ENCODE measurements around the gene DDX43. TPM values are rescaled to one million over a fixed set of nuclear protein-coding genes. Genes with fewer than 3 reads are reported as not detected.

Gene DDX43
- total and polyA plus RNA-seq, 2 donors (not counting 1 experiment from before 2014, with no cell fraction given) = 1.5 to 2.0 TPM

DNA sequence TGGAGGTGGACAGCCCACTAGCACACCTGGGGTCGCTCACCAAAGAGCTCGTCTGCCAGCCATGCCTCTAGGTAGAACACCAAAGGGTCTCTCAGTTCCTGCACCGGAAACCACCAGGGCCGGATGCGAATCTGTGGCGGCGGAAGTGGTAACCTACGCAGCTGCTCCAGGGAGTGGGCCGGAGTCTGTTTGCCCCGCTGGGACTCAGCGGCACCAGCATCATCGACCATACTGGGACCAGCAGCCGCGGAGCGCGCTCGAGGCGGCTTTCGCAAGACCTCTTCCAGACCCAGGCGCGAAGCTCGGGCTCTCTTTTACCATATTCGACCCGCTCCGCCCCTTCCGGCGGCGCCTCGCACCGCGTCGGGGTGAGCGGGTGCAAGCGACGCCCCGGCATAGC lies 25.1 kb upstream of the DDX43 start, which contains the start of gene OOEP:
OOEP (minus strand) TSS at position 335 of the 400 bp plus-strand sequence; CDS start at position 230, 105 bp downstream.
- Histone ChIP-seq H3K4me2 (ENCODE audit: extremely low read depth, insufficient read depth, low read length) (no peak within 1 kb of the TSS), H3K4me1 (ENCODE audit: control insufficient read depth, extremely low read depth, insufficient read depth, low read length) (no peaks in the 10 kb centered on the region), H3K27me3 (ENCODE audit: control insufficient read depth, insufficient read depth, low read length) (peaks cover 4% of the 10 kb centered on the region), H4K20me1 (ENCODE audit: control insufficient read depth, extremely low read depth, insufficient read depth, low read length) (no peaks in the 10 kb centered on the region), H3K9me3 (ENCODE audit: control insufficient read depth, insufficient read depth, low read depth, low read length) (no peaks in the 10 kb centered on the region), H3K79me2 (ENCODE audit: control insufficient read depth, insufficient read depth, low read length) (no peaks in the 10 kb centered on the region), H3K4me3 (replicated peaks in 1 of 4; ENCODE audit: control extremely low read depth in 1 of 4, insufficient read depth in 1 of 4, low read depth in 3 of 4, low read length in 4 of 4) (no peak within 1 kb of the TSS), H2AFZ (ENCODE audit: low read length) (no peak within 1 kb of the TSS), H3K36me3 (ENCODE audit: control insufficient read depth, insufficient read depth, low read length) (no peaks in the 10 kb centered on the region), H3K9ac (ENCODE audit: insufficient read depth, low read length) (no peak within 1 kb of the TSS), H3K27ac (ENCODE audit: insufficient read depth, low read length) (no peak within 1 kb of the TSS)
- no peak for DNase-seq (ENCODE audit: low read depth in 2 of 2)
- TF ChIP-seq, protein P1, sequence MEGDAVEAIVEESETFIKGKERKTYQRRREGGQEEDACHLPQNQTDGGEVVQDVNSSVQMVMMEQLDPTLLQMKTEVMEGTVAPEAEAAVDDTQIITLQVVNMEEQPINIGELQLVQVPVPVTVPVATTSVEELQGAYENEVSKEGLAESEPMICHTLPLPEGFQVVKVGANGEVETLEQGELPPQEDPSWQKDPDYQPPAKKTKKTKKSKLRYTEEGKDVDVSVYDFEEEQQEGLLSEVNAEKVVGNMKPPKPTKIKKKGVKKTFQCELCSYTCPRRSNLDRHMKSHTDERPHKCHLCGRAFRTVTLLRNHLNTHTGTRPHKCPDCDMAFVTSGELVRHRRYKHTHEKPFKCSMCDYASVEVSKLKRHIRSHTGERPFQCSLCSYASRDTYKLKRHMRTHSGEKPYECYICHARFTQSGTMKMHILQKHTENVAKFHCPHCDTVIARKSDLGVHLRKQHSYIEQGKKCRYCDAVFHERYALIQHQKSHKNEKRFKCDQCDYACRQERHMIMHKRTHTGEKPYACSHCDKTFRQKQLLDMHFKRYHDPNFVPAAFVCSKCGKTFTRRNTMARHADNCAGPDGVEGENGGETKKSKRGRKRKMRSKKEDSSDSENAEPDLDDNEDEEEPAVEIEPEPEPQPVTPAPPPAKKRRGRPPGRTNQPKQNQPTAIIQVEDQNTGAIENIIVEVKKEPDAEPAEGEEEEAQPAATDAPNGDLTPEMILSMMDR (conservative IDR thresholded peaks at IDR 0.05 in 1 of 2, IDR thresholded peaks at IDR 0.05 in 1 of 2; ENCODE audit: low read depth in 1 of 2, low read length in 2 of 2) = no peak
- no peak for TF ChIP-seq EZH2 (IDR thresholded peaks at IDR 0.05; ENCODE audit: low read length, missing control alignments)

DNA sequence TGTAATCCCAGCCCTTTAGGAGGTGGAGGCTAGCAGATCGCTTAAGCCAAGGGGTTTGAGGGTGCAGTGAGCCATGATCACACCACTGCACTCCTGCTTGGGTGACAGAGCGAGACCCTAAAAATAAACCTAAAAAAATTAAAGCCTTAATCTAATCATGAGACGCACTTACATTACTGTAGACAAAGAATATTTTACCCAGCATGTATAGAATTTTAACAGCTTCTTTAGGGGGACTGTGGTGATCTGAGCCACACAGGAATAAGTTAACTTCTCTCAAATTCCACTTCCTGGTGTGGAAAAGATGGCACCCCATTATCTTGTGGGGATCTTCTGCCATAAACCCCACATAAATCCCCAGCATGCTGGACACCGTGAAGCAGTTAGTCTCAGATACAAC lies 22.6 kb upstream of the DDX43 start:
- H3K9me3 ChIP-seq (ENCODE audit: control insufficient read depth, insufficient read depth, low read depth, low read length) = no peaks in the 10 kb centered on the region
- TF ChIP-seq EZH2 (IDR thresholded peaks at IDR 0.05; ENCODE audit: low read length, missing control alignments) = no peak
- TF ChIP-seq, protein P1 (conservative IDR thresholded peaks at IDR 0.05 in 1 of 2, IDR thresholded peaks at IDR 0.05 in 1 of 2; ENCODE audit: low read depth in 1 of 2, low read length in 2 of 2) = no peak
- no peak overlapping the region for H3K9ac ChIP-seq (ENCODE audit: insufficient read depth, low read length)
- no peak overlapping the region for H3K4me2 ChIP-seq (ENCODE audit: extremely low read depth, insufficient read depth, low read length)
- no peaks in the 10 kb centered on the region for H3K79me2 ChIP-seq (ENCODE audit: control insufficient read depth, insufficient read depth, low read length)
- no peaks in the 10 kb centered on the region for H4K20me1 ChIP-seq (ENCODE audit: control insufficient read depth, extremely low read depth, insufficient read depth, low read length)
- no peak overlapping the region for H3K4me3 ChIP-seq (replicated peaks in 1 of 4; ENCODE audit: control extremely low read depth in 1 of 4, insufficient read depth in 1 of 4, low read depth in 3 of 4, low read length in 4 of 4)
- no peak overlapping the region for H2AFZ ChIP-seq (ENCODE audit: low read length)
- no peak for DNase-seq (ENCODE audit: low read depth in 2 of 2)
- H3K27ac ChIP-seq (ENCODE audit: insufficient read depth, low read length) = no peak overlapping the region
- H3K4me1 ChIP-seq (ENCODE audit: control insufficient read depth, extremely low read depth, insufficient read depth, low read length) = no peaks in the 10 kb centered on the region
- H3K36me3 ChIP-seq (ENCODE audit: control insufficient read depth, insufficient read depth, low read length) = no peaks in the 10 kb centered on the region
- H3K27me3 ChIP-seq (ENCODE audit: control insufficient read depth, insufficient read depth, low read length) = peaks cover 4% of the 10 kb centered on the region

GRCh38 chr6:73372516-73372915 lies 22.1 kb upstream of the DDX43 start:
- Histone ChIP-seq H4K20me1 (ENCODE audit: control insufficient read depth, extremely low read depth, insufficient read depth, low read length) (no peaks in the 10 kb centered on the region), H3K4me3 (replicated peaks in 1 of 4; ENCODE audit: control extremely low read depth in 1 of 4, insufficient read depth in 1 of 4, low read depth in 3 of 4, low read length in 4 of 4) (no peak overlapping the region), H3K27me3 (ENCODE audit: control insufficient read depth, insufficient read depth, low read length) (peaks cover 4% of the 10 kb centered on the region), H3K79me2 (ENCODE audit: control insufficient read depth, insufficient read depth, low read length) (no peaks in the 10 kb centered on the region), H3K4me1 (ENCODE audit: control insufficient read depth, extremely low read depth, insufficient read depth, low read length) (no peaks in the 10 kb centered on the region), H3K36me3 (ENCODE audit: control insufficient read depth, insufficient read depth, low read length) (no peaks in the 10 kb centered on the region), H3K9ac (ENCODE audit: insufficient read depth, low read length) (no peak overlapping the region), H3K4me2 (ENCODE audit: extremely low read depth, insufficient read depth, low read length) (no peak overlapping the region), H3K27ac (ENCODE audit: insufficient read depth, low read length) (no peak overlapping the region), H3K9me3 (ENCODE audit: control insufficient read depth, insufficient read depth, low read depth, low read length) (no peaks in the 10 kb centered on the region), H2AFZ (ENCODE audit: low read length) (no peak overlapping the region)
- DNase-seq (ENCODE audit: low read depth in 2 of 2) = no peak
- TF ChIP-seq, protein P1 (conservative IDR thresholded peaks at IDR 0.05 in 1 of 2, IDR thresholded peaks at IDR 0.05 in 1 of 2; ENCODE audit: low read depth in 1 of 2, low read length in 2 of 2) = no peak

All from fibroblast of lung (primary cell).